ENCODE results near the gene OGFOD1.
"Not testable (repeated sequence)": the region's sequence is repeated elsewhere in the genome, so short reads cannot be mapped to it uniquely, and the experiment has no call there.

Gene OGFOD1

GRCh38 chr16:56481468-56482122, 30.2 kb downstream of the OGFOD1 start:
- no peak for DNase-seq

- no peak for DNase-seq
Measured at GRCh38 chr16:56482683-56483236, 31.4 kb downstream of the OGFOD1 start.

- DNase-seq = no peak
Measured at GRCh38 chr16:56483394-56483793, 32.0 kb downstream of the OGFOD1 start.

GRCh38 chr16:56488035-56488434, 36.7 kb downstream of the OGFOD1 start:
- no peak for DNase-seq

- DNase-seq = not testable (repeated sequence)
Measured at GRCh38 chr16:56488868-56489267, 37.5 kb downstream of the OGFOD1 start.

GRCh38 chr16:56491657-56492261, 40.4 kb downstream of the OGFOD1 start:
- no peak for DNase-seq

GRCh38 chr16:56493126-56493525, 41.8 kb downstream of the OGFOD1 start:
- no peak for DNase-seq

GRCh38 chr16:56493815-56494214, 42.5 kb downstream of the OGFOD1 start:
- DNase-seq = no peak

- no peak for DNase-seq
Measured at GRCh38 chr16:56505181-56505580, 53.8 kb downstream of the OGFOD1 start.

- no peak for DNase-seq
Measured at GRCh38 chr16:56506941-56507340, 55.6 kb downstream of the OGFOD1 start.

GRCh38 chr16:56510544-56510943, 59.2 kb downstream of the OGFOD1 start:
- DNase-seq = no peak

GRCh38 chr16:56512025-56512424, 60.7 kb downstream of the OGFOD1 start:
- no peak for DNase-seq

GRCh38 chr16:56513091-56513490, 61.7 kb downstream of the OGFOD1 start:
- DNase-seq = no peak

GRCh38 chr16:56513972-56514371, 62.6 kb downstream of the OGFOD1 start:
- DNase-seq = peak; percentile 38

- no peak for DNase-seq
Measured at GRCh38 chr16:56514845-56515244, 63.5 kb downstream of the OGFOD1 start.

GRCh38 chr16:56515665-56516064, 64.3 kb downstream of the OGFOD1 start:
- no peak for DNase-seq

- DNase-seq = no peak
Measured at GRCh38 chr16:56517206-56517605, 65.9 kb downstream of the OGFOD1 start.

- DNase-seq = no peak
Measured at GRCh38 chr16:56518425-56518824, 67.1 kb downstream of the OGFOD1 start.

- DNase-seq = peak; percentile 94
Measured at GRCh38 chr16:56519459-56520250, 68.3 kb downstream of the OGFOD1 start, which contains the start of gene BBS2. BBS2 (minus strand) TSS chr16:56520024; CDS start chr16:56519862, 162 bp downstream.

GRCh38 chr16:56520251-56520577, 68.9 kb downstream of the OGFOD1 start:
- DNase-seq = no peak

GRCh38 chr16:56525236-56525635, 73.9 kb downstream of the OGFOD1 start:
- no peak for DNase-seq
